ENCODE data around the gene MYL7. TPM values are rescaled to one million over a fixed set of nuclear protein-coding genes. Genes with fewer than 3 reads are reported as not detected.

Gene MYL7
- total RNA-seq, 1 experiment from 2014 or later, result not detected

- no peak for DNase-seq (ENCODE audit: low spot score)
Observed at GRCh38 chr7:44111761-44112160, 29.4 kb downstream of the MYL7 start.

GRCh38 chr7:44110719-44111635 lies 30.2 kb downstream of the MYL7 start:
- CTCF ChIA-PET, result no interaction called here
- no peaks in the 10 kb centered on the region for H3K9me3 ChIP-seq (ENCODE audit: low read depth, low read length, poor library complexity, severe bottlenecking)
- no peak overlapping the region for H3K27ac ChIP-seq (ENCODE audit: low read depth, low read length, poor library complexity, severe bottlenecking)
- H3K36me3 ChIP-seq (ENCODE audit: insufficient read depth, low read length, poor library complexity, severe bottlenecking), result peaks cover 19% of the 10 kb centered on the region
- BruUV-seq (replicated peaks), result no TSS peak
- H3K4me1 ChIP-seq (ENCODE audit: insufficient read depth, low read length, poor library complexity, severe bottlenecking), result no peaks in the 10 kb centered on the region
- intact Hi-C loops (cut with micrococcal nuclease; ENCODE audit: unreplicated experiment), result no loop called here
- POLR2A ChIA-PET (ENCODE audit: low non-redundant PET), result no interaction called here
- H3K27me3 ChIP-seq (replicated peaks; ENCODE audit: insufficient read depth, low read depth, low read length, poor library complexity), result no peaks in the 10 kb centered on the region
- DNase-seq (ENCODE audit: low spot score), result no peak
- no peak for TF ChIP-seq CTCF (conservative IDR thresholded peaks at IDR 0.05; ENCODE audit: low read depth, low read length)
- TF ChIP-seq EZH2 (IDR thresholded peaks at IDR 0.05; ENCODE audit: borderline replicate concordance, low read depth, low read length, poor library complexity, severe bottlenecking), result no peak
- no peak overlapping the region for H3K4me3 ChIP-seq (ENCODE audit: low read depth, low read length, poor library complexity, severe bottlenecking)

More at GRCh38 chr7:44111761-44112160, 29.4 kb downstream of the MYL7 start:
- intact Hi-C loops (cut with micrococcal nuclease; ENCODE audit: unreplicated experiment), result no loop called here
- H3K36me3 ChIP-seq (ENCODE audit: insufficient read depth, low read length, poor library complexity, severe bottlenecking), result peaks cover 24% of the 10 kb centered on the region
- H3K27me3 ChIP-seq (replicated peaks; ENCODE audit: insufficient read depth, low read depth, low read length, poor library complexity), result no peaks in the 10 kb centered on the region
- no peaks in the 10 kb centered on the region for H3K4me1 ChIP-seq (ENCODE audit: insufficient read depth, low read length, poor library complexity, severe bottlenecking)
- H3K27ac ChIP-seq (ENCODE audit: low read depth, low read length, poor library complexity, severe bottlenecking), result no peak overlapping the region
- BruUV-seq (replicated peaks), result no TSS peak
- H3K9me3 ChIP-seq (ENCODE audit: low read depth, low read length, poor library complexity, severe bottlenecking), result no peaks in the 10 kb centered on the region
- no peak overlapping the region for H3K4me3 ChIP-seq (ENCODE audit: low read depth, low read length, poor library complexity, severe bottlenecking)
- ChIA-PET POLR2A (ENCODE audit: low non-redundant PET) (no interaction called here), CTCF (no interaction called here)
- no peak for TF ChIP-seq EZH2 (IDR thresholded peaks at IDR 0.05; ENCODE audit: borderline replicate concordance, low read depth, low read length, poor library complexity, severe bottlenecking)
- no peak for TF ChIP-seq CTCF (conservative IDR thresholded peaks at IDR 0.05; ENCODE audit: low read depth, low read length)

GRCh38 chr7:44109991-44110390 lies 31.1 kb downstream of the MYL7 start:
- TF ChIP-seq CTCF (conservative IDR thresholded peaks at IDR 0.05; ENCODE audit: low read depth, low read length) (no peak), EZH2 (IDR thresholded peaks at IDR 0.05; ENCODE audit: borderline replicate concordance, low read depth, low read length, poor library complexity, severe bottlenecking) (no peak)
- peaks cover 9% of the 10 kb centered on the region for H3K36me3 ChIP-seq (ENCODE audit: insufficient read depth, low read length, poor library complexity, severe bottlenecking)
- intact Hi-C loops (cut with micrococcal nuclease; ENCODE audit: unreplicated experiment), result no loop called here
- H3K4me1 ChIP-seq (ENCODE audit: insufficient read depth, low read length, poor library complexity, severe bottlenecking), result peaks cover 4% of the 10 kb centered on the region
- no peak overlapping the region for H3K27ac ChIP-seq (ENCODE audit: low read depth, low read length, poor library complexity, severe bottlenecking)
- H3K4me3 ChIP-seq (ENCODE audit: low read depth, low read length, poor library complexity, severe bottlenecking), result no peak overlapping the region
- H3K9me3 ChIP-seq (ENCODE audit: low read depth, low read length, poor library complexity, severe bottlenecking), result no peaks in the 10 kb centered on the region
- no TSS peak for BruUV-seq (replicated peaks)
- H3K27me3 ChIP-seq (replicated peaks; ENCODE audit: insufficient read depth, low read depth, low read length, poor library complexity), result no peaks in the 10 kb centered on the region
- no peak for DNase-seq (ENCODE audit: low spot score)
- POLR2A ChIA-PET (ENCODE audit: low non-redundant PET), result no interaction called here
- CTCF ChIA-PET, result no interaction called here

Measured in A673 (cell line).